Measurements from ENCODE around the gene FBL. TPM values are rescaled to one million over a fixed set of nuclear protein-coding genes. Genes with fewer than 3 reads are reported as not detected.

FBL gene
- total and polyA plus RNA-seq, 2 of the 13 experiments (the other 11 are each of a cell fraction or from before 2014, with no cell fraction given) = 153 to 468 TPM

DNA sequence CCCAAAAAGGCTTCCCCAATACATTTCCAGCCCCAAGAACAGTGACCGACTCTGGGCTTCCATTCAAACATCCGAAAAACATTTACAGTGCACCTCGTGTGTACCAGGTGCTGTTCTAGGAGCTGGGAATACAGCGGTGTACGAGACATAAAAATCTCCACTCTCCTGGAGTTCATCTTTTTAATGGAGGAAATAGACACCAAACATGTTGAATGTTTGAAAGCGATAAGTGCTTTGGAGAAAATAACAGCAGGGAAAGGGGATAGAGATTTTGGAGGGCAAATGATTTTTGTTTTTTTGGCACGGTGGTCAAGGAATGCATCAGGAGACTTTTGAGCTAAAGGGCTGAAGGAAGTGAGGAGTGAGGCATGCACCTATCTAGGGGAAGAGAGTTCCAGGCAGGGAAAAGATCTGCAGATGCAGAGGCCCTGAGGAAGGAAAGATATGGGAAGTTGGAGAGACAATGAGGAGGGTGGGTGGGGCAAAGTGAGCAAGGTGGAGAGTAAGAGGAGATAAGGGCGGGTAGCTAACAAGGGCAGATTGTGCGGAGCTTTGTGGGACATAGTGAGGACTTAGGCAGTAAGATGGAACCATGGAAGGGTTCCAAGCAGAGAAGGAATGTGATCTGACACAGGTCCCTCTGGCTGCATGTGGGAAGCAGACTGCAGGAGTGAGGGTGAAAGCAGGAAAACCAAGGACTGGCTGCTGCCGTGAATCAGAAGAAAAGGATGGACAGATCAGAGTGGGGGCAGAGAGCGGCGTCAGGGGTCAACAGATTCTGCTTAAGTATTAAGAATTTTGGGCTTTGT, 703 bp upstream of the FBL start (continued):
- peak; percentile 64 for TF ChIP-seq TARDBP (CRISPR knock-in tag; IDR thresholded peaks at IDR 0.05)
- TF ChIP-seq SIN3B (IDR thresholded peaks at IDR 0.05; ENCODE audit: low read length) = no peak
- no peak for TF ChIP-seq ZNF251 (CRISPR knock-in tag; IDR thresholded peaks at IDR 0.05)
- TF ChIP-seq ZFP36L2 (CRISPR knock-in tag; IDR thresholded peaks at IDR 0.05) = no peak
- TF ChIP-seq, protein P1, sequence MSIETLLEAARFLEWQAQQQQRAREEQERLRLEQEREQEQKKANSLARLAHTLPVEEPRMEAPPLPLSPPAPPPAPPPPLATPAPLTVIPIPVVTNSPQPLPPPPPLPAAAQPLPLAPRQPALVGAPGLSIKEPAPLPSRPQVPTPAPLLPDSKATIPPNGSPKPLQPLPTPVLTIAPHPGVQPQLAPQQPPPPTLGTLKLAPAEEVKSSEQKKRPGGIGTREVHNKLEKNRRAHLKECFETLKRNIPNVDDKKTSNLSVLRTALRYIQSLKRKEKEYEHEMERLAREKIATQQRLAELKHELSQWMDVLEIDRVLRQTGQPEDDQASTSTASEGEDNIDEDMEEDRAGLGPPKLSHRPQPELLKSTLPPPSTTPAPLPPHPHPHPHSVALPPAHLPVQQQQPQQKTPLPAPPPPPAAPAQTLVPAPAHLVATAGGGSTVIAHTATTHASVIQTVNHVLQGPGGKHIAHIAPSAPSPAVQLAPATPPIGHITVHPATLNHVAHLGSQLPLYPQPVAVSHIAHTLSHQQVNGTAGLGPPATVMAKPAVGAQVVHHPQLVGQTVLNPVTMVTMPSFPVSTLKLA (IDR thresholded peaks at IDR 0.05) = no peak
- TF ChIP-seq SIX1 (CRISPR knock-in tag; IDR thresholded peaks at IDR 0.05; ENCODE audit: borderline replicate concordance) = no peak
- TF ChIP-seq, protein P2, sequence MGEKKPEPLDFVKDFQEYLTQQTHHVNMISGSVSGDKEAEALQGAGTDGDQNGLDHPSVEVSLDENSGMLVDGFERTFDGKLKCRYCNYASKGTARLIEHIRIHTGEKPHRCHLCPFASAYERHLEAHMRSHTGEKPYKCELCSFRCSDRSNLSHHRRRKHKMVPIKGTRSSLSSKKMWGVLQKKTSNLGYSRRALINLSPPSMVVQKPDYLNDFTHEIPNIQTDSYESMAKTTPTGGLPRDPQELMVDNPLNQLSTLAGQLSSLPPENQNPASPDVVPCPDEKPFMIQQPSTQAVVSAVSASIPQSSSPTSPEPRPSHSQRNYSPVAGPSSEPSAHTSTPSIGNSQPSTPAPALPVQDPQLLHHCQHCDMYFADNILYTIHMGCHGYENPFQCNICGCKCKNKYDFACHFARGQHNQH (CRISPR knock-in tag; IDR thresholded peaks at IDR 0.05) = no peak
- TF ChIP-seq ZNF33B (CRISPR knock-in tag; IDR thresholded peaks at IDR 0.05) = 0 out of 2 replicates have a peak, but pooled peaks have one; percentile 8
- TF ChIP-seq ZNF678 (CRISPR knock-in tag; IDR thresholded peaks at IDR 0.05) = no peak
- 0 out of 2 replicates have a peak, but pooled peaks have one; percentile 11 for TF ChIP-seq ZNF232 (CRISPR knock-in tag; IDR thresholded peaks at IDR 0.05; ENCODE audit: borderline replicate concordance)
- TF ChIP-seq ZFY (CRISPR knock-in tag; IDR thresholded peaks at IDR 0.05) = no peak
- peak; percentile 40; the same call in 1 of the 2 replicates for TF ChIP-seq TOPORS (CRISPR knock-in tag; IDR thresholded peaks at IDR 0.05)
- TF ChIP-seq HNRNPLL (IDR thresholded peaks at IDR 0.05; ENCODE audit: low read depth, low read length, poor library complexity, severe bottlenecking) = no peak
- TF ChIP-seq, protein P3, sequence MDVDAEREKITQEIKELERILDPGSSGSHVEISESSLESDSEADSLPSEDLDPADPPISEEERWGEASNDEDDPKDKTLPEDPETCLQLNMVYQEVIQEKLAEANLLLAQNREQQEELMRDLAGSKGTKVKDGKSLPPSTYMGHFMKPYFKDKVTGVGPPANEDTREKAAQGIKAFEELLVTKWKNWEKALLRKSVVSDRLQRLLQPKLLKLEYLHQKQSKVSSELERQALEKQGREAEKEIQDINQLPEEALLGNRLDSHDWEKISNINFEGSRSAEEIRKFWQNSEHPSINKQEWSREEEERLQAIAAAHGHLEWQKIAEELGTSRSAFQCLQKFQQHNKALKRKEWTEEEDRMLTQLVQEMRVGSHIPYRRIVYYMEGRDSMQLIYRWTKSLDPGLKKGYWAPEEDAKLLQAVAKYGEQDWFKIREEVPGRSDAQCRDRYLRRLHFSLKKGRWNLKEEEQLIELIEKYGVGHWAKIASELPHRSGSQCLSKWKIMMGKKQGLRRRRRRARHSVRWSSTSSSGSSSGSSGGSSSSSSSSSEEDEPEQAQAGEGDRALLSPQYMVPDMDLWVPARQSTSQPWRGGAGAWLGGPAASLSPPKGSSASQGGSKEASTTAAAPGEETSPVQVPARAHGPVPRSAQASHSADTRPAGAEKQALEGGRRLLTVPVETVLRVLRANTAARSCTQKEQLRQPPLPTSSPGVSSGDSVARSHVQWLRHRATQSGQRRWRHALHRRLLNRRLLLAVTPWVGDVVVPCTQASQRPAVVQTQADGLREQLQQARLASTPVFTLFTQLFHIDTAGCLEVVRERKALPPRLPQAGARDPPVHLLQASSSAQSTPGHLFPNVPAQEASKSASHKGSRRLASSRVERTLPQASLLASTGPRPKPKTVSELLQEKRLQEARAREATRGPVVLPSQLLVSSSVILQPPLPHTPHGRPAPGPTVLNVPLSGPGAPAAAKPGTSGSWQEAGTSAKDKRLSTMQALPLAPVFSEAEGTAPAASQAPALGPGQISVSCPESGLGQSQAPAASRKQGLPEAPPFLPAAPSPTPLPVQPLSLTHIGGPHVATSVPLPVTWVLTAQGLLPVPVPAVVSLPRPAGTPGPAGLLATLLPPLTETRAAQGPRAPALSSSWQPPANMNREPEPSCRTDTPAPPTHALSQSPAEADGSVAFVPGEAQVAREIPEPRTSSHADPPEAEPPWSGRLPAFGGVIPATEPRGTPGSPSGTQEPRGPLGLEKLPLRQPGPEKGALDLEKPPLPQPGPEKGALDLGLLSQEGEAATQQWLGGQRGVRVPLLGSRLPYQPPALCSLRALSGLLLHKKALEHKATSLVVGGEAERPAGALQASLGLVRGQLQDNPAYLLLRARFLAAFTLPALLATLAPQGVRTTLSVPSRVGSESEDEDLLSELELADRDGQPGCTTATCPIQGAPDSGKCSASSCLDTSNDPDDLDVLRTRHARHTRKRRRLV (CRISPR knock-in tag; IDR thresholded peaks at IDR 0.05) = no peak
- no peak for TF ChIP-seq ZNF547 (CRISPR knock-in tag; IDR thresholded peaks at IDR 0.05)
- 0 out of 2 replicates have a peak, but pooled peaks have one; percentile 6 for TF ChIP-seq ZNF614 (CRISPR knock-in tag; IDR thresholded peaks at IDR 0.05; ENCODE audit: borderline replicate concordance)
- no peak for TF ChIP-seq ZNF17 (CRISPR knock-in tag; IDR thresholded peaks at IDR 0.05)
- TF ChIP-seq, protein P4, sequence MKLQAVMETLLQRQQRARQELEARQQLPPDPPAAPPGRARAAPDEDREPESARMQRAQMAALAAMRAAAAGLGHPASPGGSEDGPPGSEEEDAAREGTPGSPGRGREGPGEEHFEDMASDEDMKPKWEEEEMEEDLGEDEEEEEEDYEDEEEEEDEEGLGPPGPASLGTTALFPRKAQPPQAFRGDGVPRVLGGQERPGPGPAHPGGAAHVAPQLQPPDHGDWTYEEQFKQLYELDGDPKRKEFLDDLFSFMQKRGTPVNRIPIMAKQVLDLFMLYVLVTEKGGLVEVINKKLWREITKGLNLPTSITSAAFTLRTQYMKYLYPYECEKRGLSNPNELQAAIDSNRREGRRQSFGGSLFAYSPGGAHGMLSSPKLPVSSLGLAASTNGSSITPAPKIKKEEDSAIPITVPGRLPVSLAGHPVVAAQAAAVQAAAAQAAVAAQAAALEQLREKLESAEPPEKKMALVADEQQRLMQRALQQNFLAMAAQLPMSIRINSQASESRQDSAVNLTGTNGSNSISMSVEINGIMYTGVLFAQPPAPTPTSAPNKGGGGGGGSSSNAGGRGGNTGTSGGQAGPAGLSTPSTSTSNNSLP (IDR thresholded peaks at IDR 0.05; ENCODE audit: low read depth, low read length) = no peak
- TF ChIP-seq, protein P5, sequence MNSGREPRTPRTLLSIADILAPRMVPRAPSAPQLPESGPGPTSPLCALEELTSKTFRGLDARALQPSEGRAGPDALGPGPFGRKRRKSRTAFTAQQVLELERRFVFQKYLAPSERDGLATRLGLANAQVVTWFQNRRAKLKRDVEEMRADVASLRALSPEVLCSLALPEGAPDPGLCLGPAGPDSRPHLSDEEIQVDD (CRISPR knock-in tag; IDR thresholded peaks at IDR 0.05; ENCODE audit: borderline replicate concordance) = no peak
- 0 out of 2 replicates have a peak, but pooled peaks have one; percentile 28 for TF ChIP-seq ZNF326 (CRISPR knock-in tag; IDR thresholded peaks at IDR 0.05; ENCODE audit: borderline replicate concordance)
